NCI-H1930 (cell line): ENCODE measurements around the gene GMPPB.
"Not testable (repeated sequence)": the region's sequence is repeated elsewhere in the genome, so short reads cannot be mapped to it uniquely, and the experiment has no call there.

ENCODE experiments used
- DNase-seq, 2 experiments: peaks; one replicate each; lab custom pipeline; 2025; lab: John Stamatoyannopoulos, UW

The GMPPB gene

DNA sequence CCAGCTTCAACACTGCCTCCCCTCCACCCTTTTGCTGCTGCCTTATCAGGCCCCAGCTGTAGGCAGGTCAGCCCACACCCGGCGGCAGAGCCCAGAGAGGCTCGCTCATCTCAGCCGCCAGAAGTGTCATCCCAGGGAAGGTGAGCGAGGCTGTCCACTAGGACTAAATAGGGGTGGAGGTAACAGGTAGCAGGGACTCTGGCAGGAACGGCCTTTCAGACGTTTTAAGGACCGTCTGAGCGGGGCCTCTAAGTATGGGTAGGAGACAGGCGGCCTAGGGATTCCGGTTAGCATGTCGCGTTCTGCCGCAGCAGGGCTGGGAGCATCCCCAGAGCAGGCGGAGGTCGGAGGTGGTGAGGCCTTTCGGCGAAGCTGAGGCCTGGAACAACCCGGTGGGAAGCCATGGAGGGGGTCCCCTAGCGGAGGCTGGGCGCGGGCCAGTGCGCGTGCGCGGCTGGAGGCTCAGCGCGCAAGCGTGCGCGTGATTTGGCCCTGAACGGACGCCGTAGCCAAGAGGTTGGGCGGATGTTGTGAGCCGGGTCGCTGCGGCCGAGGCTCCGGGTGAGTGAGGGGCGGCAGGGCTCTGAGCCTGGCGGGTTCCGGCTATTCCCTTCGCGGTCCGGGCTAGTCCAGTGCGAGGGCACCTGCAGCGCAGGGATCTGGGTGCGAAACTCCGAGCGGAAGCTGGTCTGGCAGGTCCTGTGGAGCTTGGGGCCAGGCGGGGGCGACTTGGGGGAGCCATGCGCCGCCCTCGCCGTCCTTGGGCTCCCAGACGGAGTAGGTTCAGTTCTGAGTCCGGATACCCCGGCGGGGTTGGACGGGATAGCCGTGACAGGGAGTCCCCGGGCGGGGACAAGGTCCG, 34.5 kb downstream of the GMPPB start, which contains the start of the genes MST1 and RNF123:
Gene MST1, minus strand, starts transcription at position 429 of the 862 bp plus-strand sequence. CDS start 783 bp downstream, outside the sequence.
Gene RNF123, plus strand, starts transcription at position 512 of the 862 bp plus-strand sequence. CDS start 1,609 bp downstream, outside the sequence.
- no peak for DNase-seq

DNA sequence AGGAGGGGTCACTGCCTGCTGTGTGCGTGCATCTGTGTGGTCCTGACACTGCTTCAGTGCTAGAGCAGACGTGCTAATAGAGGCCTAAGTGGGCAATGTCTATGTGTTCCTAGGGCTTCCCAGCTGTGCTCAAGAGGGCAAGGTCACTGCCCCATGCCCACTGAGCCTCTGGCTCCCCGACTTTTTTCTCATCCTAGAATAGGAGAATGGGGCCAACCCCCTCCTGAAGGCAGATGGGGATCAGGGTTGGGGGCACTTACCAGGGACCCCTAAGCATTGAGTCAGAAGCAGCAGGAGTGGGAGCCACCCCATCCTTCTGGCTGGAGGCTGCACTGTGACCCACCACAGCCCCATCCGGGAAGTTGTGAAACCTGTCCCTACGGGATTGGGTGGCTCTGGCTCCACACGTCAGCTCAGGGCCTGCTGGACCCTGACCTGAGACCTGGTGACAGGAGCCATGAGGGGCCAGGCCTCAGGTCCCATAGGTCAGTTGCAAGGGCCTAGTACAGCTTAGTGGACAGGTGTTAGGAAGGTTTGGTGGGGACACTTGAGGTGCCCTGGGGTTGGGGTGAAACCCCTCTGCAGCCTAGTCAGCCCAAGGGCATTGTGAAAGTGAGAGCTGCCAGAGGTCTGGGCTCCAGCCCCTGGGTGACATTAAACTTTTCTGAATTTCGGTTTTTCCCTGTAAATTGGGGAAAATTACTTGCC, 35.3 kb downstream of the GMPPB start:
- DNase-seq: not testable (repeated sequence)

DNA sequence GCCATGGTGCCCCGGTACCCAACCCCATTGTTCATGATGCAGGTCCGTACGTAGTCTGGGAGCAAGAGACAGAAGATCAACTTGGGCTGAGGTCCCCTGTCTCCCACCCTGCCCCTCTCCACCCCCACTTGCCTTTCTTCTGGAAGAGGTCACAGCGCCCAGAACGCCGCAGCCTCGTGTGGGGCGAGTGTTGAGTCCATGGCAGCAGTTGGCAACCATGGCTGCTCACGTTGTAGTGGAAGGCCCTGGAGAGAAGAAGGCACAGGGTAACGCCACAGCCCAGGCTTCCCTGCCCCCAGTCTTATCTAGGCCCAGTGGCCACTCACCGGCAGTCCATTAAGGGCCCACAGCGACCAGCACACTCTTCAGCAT, 36.3 kb downstream of the GMPPB start:
- not testable (repeated sequence) for DNase-seq

DNA sequence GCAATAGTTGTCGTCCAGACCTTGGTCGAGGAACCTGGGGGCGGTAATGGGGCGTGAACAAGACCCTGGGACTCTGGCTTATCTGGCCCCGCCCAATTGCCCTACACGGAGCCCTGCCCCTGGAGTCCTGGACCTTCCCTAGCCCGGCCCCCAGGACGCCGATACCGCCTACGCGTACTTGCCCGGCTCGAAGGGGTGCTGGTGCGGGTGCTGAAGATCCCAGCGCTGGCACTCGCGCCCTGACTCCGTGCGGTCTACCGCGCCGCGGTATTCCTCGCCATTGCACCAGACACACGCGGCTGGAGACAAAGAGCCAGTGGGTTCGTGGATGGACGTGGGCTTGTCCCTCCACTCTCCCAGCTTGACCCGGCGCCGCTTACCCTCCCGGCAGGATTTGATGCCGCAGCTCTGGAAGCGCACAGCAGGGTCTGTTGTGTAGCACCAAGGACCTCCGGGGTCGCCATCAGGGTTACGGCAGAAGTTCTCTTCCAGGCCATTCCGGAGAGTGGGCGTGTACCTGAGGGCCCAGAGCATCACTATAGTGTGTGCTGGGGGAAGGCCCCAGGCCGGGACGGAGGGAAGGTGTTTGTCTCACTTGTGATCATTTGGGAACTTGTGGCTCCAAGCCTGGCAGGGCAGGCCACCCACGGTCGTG, 36.9 kb downstream of the GMPPB start:
- DNase-seq: not testable (repeated sequence)

DNA sequence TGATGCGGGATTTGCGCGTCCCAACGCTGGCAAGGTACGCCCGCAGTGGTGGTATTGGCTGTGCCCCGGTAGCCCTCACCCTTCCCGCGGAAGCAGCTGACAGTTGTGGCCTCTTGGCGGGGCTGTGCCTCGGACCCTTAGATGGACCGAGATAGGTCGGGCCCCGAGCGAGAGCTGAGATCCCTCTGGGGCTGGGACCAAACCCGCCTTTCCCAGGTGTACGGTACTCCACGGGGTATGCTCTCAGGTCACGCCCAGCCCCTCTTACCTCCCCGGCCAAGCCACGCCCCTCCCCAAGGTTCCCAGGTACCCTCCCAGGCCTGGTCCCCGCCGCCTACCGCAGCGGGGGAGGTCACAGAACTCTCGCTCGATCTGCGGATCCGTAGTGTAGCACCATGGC, 37.4 kb downstream of the GMPPB start:
- not testable (repeated sequence) for DNase-seq

DNA sequence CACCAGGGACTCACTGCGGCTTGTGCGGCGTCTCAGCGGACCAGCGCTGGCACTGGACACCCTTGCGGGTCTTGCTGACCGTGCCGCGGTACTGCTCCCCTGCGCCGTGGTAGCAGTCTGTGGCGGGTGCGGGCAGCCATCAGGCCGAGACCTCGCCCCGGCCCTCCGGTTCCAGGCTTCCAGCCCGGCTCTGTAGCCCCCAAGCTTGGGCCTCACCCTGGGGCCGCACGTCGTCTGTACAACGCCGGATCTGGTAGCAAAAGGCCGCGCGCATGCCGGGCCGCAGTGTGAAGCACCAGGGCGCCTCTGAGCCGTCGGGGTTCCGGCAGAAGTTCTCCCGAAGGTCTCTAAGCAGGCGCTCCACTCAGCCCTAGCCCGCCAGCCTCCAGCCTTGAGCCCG, 37.9 kb downstream of the GMPPB start:
- DNase-seq: not testable (repeated sequence)

DNA sequence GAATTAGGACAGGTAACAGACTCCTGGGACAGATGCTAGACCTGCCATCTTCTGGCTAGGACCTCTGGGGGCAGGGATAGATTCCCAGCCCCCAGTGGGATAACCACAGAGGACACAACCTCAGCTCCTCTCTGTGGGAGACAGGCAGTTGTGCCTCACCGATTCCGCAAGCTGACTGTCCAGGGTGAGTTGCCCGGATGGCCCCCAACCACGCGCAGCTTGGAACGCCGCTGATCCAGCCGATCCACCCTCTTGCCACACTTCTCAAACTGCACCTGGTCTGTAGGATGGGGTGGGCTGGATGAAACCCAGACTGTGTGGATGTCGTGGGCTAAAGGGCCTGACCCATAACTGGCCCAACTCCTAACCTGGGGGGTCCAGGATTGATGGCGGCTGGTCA, 38.6 kb downstream of the GMPPB start:
- DNase-seq: not testable (repeated sequence)

DNA sequence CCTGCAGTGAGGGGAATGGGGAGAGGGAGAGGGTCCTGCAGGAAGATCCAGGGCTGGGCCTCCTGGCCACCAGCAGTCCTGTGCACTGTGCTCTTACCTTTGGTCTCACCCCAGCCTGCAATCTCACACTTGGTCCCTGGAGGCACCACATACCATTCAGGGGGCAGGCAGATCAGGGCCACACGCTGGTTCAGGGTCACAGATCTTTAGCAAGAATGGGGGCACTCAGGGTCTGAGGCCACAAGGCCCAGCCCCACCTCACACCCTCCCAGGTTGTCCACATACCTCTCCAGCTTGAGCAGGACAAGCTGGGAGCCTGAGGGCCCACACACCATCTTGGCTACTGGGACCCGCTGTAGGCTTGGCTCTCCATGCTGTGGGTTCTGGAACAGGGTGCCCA, 39.3 kb downstream of the GMPPB start:
- not testable (repeated sequence) for DNase-seq

DNA sequence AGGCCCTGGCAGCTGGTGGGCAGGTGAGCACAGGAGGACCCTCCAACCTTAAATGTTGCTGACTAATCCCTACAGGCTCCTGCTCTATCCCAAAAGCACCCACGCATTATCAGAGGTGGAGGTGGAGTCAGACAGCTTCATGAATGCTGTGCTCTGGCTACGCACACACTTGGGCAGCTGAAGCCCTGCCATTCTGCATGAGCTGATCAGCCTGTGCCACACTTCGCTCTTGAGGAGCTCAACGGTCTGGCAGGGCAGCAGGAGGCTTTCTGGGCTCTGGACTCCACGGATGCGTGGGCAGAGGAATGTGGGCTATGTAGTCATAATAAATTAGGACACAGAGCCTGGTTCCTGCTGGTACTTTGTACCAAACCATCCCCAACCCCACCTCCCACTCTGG, 40.6 kb downstream of the GMPPB start:
- no peak for DNase-seq

DNA sequence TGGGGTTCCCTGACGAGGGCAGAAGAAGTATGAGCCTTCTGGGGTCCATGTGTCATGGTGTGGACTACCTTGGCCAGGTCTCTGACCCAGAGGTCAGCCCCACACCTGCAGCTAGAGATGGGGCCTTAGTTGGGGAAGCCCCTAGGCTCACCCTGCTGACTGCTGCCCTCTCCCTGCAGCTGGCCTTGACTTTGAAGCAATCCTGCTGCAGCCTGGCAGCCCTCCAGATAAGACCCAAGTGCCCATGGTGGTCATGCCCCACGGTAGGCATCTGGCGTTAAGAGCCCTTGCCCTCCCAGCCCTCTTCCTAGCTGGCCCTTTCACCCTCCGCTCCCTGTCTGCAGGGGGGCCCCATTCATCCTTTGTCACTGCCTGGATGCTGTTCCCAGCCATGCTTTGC, 42.2 kb downstream of the GMPPB start:
- DNase-seq: no peak

DNA sequence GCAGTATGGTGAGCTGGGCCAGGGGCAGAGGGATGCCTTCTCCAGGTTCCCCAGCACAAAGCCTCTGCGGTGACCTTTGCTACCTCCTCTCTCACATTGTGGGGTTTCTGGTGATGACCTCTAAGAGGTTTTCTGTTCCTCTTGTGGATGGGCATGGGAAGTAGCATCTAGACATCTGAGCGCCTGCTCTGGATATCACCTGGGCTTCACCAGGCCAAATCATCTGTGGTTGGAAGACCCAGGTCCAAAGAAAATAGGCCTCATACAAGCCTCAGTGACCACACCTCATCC, 42.6 kb downstream of the GMPPB start:
- DNase-seq: no peak

DNA sequence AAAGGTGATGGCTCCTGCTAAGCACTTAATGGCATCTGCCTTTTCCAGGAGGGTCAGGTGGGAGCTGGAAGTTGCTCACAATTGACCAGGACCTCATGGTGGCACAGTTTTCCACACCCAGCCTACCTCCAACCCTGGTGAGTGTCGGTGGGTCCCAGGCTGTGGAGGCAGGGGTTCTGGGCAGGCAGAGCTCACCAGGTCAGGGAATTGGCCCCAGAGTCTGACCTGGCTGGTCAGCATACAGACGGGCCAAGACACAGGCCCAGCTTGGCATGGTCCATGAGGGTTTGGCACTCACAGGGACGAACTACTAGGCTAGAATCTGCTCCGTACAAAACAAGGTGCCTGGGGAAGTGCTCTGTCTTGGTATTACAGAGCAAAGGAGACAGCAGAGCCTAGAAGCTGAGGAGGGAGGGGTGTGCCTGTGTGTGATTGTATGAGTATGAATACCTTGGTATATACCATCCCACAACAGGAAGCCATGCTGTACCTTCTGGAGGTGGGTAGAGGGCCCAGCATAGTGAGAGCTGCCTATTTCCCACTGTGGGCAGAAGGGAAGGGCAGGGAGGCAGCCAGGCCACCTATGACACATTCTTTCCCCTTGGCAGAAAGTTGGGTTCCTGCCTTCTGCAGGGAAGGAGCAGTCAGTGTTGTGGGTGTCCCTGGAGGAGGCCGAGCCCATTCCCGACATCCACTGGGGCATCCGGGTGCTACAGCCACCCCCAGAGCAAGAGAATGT, 43.1 kb downstream of the GMPPB start:
- no peak for DNase-seq

DNA sequence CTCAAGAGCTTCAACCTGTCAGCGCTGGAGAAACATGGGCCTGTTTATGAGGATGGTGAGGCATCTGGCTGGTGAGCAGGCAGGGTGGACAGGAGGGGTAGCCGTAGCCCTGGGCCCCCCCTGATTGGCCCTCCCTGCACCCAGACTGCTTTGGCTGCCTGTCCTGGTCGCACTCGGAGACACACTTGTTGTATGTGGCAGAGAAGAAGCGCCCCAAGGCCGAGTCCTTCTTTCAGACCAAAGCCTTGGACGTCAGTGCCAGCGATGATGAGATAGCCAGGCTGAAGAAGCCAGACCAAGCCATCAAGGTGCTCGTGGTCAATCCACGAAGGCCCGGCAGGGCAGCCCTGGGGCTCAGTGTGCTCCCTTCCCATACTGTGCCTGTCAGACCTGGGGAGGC, 47.8 kb downstream of the GMPPB start:
- DNase-seq: no peak

DNA sequence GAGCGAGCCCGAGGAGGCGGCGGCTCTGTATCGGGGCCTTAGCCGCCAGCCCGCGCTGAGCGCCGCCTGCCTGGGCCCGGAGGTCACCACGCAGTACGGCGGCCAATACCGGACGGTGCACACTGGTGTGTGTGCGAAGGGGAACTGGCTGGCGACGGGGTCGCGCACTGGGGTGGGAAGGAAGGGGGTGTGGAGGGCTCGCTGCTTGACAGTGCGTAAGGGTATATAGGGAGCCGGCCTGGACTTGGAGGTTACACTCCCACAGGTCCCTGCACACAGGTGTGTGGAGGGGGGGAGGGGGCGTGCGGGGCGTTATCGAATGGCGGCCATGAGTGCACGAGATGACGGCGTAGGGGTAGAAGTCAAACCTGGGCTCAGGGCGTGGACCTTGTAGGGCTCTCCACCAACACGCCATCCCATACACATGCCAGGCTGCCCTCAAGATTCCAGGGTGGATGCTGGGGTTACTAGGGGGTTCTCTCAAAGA, 49.2 kb downstream of the GMPPB start:
- no peak for DNase-seq

DNA sequence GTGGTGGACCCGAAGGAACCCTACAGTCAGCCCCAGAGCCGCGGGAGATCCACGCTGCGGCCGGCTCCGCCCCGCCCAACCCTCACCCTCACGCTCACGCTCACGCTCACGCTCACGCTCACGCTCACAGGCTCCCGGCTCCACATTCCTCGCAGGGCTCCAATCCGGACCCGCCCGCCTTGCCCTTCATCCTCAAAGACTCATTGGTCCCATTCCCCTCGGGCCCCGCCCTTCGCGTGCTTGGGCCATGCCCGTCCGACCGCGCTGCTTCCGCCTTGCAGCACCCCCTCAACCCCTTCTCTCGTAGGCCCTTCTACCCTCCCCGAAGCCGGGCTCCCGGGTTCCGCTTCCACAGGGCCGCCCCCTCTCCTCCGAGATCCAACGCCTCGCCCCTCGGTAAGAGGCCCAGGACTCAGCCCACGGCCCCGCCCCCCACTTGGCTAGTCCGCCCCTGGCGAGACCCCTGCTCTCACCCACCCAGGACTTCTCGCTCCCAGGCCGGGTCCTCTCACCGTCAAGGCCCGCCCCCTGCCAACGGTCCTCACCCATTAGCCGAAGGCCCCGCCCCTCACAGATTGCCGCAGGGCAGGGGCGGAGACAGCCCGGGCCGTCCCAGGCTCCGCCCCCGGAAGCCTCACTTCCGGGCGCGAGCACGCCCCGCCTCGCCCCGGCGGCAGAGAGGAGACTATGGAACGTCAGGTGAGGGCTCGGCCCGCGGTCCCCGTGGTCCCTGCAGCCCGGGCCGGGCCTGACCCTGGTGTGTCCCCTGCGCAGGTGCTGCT, 49.8 kb downstream of the GMPPB start, which contains the start of gene APEH:
Gene APEH, plus strand, starts transcription at position 637 of the 782 bp plus-strand sequence. Its CDS starts 51 bp downstream, at position 688.
- DNase-seq: no peak

DNA sequence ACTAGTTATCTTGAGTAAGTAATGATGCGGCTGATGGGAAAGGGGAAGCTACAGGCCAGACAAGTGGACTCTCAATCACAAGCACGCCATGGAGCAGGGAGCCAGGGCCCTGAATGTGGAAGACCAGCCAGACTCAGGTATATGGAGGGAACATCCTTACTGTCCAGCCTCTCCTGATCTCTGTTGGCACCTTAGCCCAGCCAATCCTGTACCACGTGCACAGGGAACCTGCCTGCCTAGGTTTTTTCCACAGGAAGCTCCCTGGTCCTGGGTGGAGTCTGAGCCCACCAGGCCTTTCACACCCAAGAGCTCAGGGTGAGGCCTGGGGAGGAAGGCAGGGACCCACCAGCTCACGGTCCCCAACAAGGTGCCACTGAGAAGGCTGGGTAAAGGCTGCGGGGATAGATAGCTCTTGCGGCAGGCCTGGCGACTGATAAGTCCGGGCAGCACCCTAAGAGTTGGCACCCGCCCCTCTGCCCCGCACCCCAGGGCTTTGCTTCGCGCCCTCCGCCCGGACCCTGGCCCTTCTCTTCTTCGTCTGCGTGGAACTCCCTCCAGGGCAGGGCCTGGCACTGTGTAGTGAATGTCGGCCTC, 50.5 kb downstream of the GMPPB start:
- no peak for DNase-seq

DNA sequence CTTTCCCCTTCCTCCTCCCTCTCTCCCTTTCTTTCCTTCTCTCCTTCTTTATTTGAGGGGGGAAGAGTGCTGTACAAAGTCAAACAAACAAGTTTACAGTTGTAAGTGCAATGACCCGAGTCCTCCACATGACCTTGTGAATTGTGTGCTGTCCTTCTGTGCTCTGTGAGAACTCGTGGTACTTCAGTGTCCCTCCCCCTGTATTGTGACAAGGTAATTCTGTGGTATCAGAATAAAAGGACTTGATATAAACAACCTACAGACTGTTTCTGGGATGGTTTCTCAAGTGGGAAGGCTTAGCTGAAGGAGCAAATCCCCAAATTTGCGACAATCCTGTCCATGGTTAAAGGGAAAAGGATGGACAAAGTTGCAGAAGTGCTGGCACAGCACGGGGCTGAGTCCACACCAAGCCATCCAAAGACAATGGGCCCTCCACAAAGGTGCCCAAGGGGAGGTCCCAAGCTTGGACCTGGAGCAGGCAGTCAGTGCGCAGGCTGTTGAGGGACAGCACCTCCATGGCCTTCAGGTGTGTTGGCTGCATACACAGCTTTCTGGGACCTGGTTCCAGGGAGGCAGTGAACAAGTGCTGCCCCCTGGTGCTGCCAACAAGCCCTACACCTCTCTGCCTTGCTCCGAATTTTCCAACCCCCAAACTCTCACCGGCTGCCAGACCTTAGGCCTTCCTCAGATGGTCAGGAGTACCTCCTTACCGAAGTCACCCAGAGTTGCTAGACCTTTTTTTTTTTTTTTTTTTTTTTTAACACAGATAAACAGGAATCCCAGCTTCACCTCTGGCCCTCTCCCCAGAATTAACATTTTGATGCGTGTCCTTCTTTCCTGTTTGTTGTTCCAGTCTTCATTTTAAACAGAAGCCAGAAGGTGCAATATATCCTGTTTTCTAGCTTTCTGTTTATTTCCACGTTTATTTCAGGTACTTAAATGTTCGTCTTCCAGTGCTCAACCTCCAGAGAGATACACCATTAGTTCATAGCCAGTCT, 52.2 kb downstream of the GMPPB start:
- DNase-seq: no peak

DNA sequence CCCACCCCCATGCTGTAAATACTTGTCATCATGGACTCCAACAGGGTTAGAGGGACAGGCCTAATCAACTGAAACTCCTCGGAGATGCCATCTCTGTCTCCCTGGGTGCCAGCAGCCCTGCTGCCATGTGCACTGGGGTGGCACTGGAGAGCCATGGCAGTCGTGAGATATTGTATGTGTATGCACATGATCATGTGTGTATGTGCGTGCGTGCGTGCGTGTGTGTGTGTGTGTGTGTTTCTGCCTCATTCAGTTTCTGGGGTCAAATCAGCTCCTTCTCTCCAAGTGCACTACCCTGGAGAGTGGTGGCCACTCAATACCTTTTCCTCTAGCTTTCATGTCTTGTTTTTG, 52.8 kb downstream of the GMPPB start:
- no peak for DNase-seq
